ENCODE measurements around the gene RASAL3.

The RASAL3 gene

GRCh38 chr19:15469513-15470297 is 5.4 kb upstream of the RASAL3 start:
- H3K9ac ChIP-seq (ENCODE audit: low read depth, low read length): no peak overlapping the region
- peaks cover 5% of the 10 kb centered on the region for H3K9me3 ChIP-seq (ENCODE audit: control insufficient read depth, insufficient read depth, low read length)
- peak overlapping the region; percentile 55 for H3K4me3 ChIP-seq (ENCODE audit: low read depth, low read length)
- H3K27ac ChIP-seq (ENCODE audit: low read depth, low read length): no peak overlapping the region
- no peaks in the 10 kb centered on the region for H3K36me3 ChIP-seq (ENCODE audit: control insufficient read depth, insufficient read depth, low read length)
- H3K27me3 ChIP-seq (ENCODE audit: control insufficient read depth, insufficient read depth, low read length): peaks cover 30% of the 10 kb centered on the region
- no peaks in the 10 kb centered on the region for H3K4me1 ChIP-seq (ENCODE audit: control insufficient read depth, insufficient read depth, low read length)

GRCh38 chr19:15468675-15469512 is 4.5 kb upstream of the RASAL3 start:
- Histone ChIP-seq H3K27ac (ENCODE audit: low read depth, low read length) (no peak overlapping the region), H3K4me3 (ENCODE audit: low read depth, low read length) (peak overlapping the region; percentile 55; the same call in 1 of the 2 replicates), H3K27me3 (ENCODE audit: control insufficient read depth, insufficient read depth, low read length) (peaks cover 30% of the 10 kb centered on the region)

GRCh38 chr19:15467734-15468214 is 3.4 kb upstream of the RASAL3 start:
- Histone ChIP-seq H3K4me1 (ENCODE audit: control insufficient read depth, insufficient read depth, low read length) (no peaks in the 10 kb centered on the region), H3K9me3 (ENCODE audit: control insufficient read depth, insufficient read depth, low read length) (peaks cover 2% of the 10 kb centered on the region), H3K36me3 (ENCODE audit: control insufficient read depth, insufficient read depth, low read length) (no peaks in the 10 kb centered on the region), H3K9ac (ENCODE audit: low read depth, low read length) (no peak overlapping the region), H3K27me3 (ENCODE audit: control insufficient read depth, insufficient read depth, low read length) (peaks cover 30% of the 10 kb centered on the region), H3K27ac (ENCODE audit: low read depth, low read length) (no peak overlapping the region), H3K4me3 (ENCODE audit: low read depth, low read length) (no peak overlapping the region)

More at GRCh38 chr19:15468675-15469512, 4.5 kb upstream of the RASAL3 start:
- peaks cover 5% of the 10 kb centered on the region for H3K9me3 ChIP-seq (ENCODE audit: control insufficient read depth, insufficient read depth, low read length)
- no peak overlapping the region for H3K9ac ChIP-seq (ENCODE audit: low read depth, low read length)
- H3K4me1 ChIP-seq (ENCODE audit: control insufficient read depth, insufficient read depth, low read length): no peaks in the 10 kb centered on the region
- no peaks in the 10 kb centered on the region for H3K36me3 ChIP-seq (ENCODE audit: control insufficient read depth, insufficient read depth, low read length)

- Histone ChIP-seq H3K27ac (ENCODE audit: low read depth, low read length) (no peak overlapping the region), H3K4me3 (ENCODE audit: low read depth, low read length) (no peak overlapping the region), H3K36me3 (ENCODE audit: control insufficient read depth, insufficient read depth, low read length) (no peaks in the 10 kb centered on the region), H3K4me1 (ENCODE audit: control insufficient read depth, insufficient read depth, low read length) (no peaks in the 10 kb centered on the region), H3K27me3 (ENCODE audit: control insufficient read depth, insufficient read depth, low read length) (peaks cover 30% of the 10 kb centered on the region), H3K9ac (ENCODE audit: low read depth, low read length) (no peak overlapping the region), H3K9me3 (ENCODE audit: control insufficient read depth, insufficient read depth, low read length) (no peaks in the 10 kb centered on the region)
These were observed 2.7 kb upstream of the RASAL3 start for GRCh38 chr19:15466851-15467733.

GRCh38 chr19:15463861-15464371 is 428 bp downstream of the RASAL3 start:
- H3K4me3 ChIP-seq (ENCODE audit: low read depth, low read length): no peak overlapping the region
- no peaks in the 10 kb centered on the region for H3K9me3 ChIP-seq (ENCODE audit: control insufficient read depth, insufficient read depth, low read length)
- no peak overlapping the region for H3K9ac ChIP-seq (ENCODE audit: low read depth, low read length)
- H3K36me3 ChIP-seq (ENCODE audit: control insufficient read depth, insufficient read depth, low read length): no peaks in the 10 kb centered on the region
- no peaks in the 10 kb centered on the region for H3K4me1 ChIP-seq (ENCODE audit: control insufficient read depth, insufficient read depth, low read length)
- H3K27ac ChIP-seq (ENCODE audit: low read depth, low read length): no peak overlapping the region
- peaks cover 36% of the 10 kb centered on the region for H3K27me3 ChIP-seq (ENCODE audit: control insufficient read depth, insufficient read depth, low read length)

GRCh38 chr19:15461694-15462093 is 2.6 kb downstream of the RASAL3 start:
- Histone ChIP-seq H3K4me1 (ENCODE audit: control insufficient read depth, insufficient read depth, low read length) (no peaks in the 10 kb centered on the region), H3K9me3 (ENCODE audit: control insufficient read depth, insufficient read depth, low read length) (no peaks in the 10 kb centered on the region), H3K27me3 (ENCODE audit: control insufficient read depth, insufficient read depth, low read length) (peaks cover 41% of the 10 kb centered on the region), H3K27ac (ENCODE audit: low read depth, low read length) (no peak overlapping the region), H3K36me3 (ENCODE audit: control insufficient read depth, insufficient read depth, low read length) (no peaks in the 10 kb centered on the region), H3K9ac (ENCODE audit: low read depth, low read length) (no peak overlapping the region), H3K4me3 (ENCODE audit: low read depth, low read length) (no peak overlapping the region)

GRCh38 chr19:15457701-15458484 is 6.5 kb downstream of the RASAL3 start:
- Histone ChIP-seq H3K27ac (ENCODE audit: low read depth, low read length) (no peak overlapping the region), H3K4me1 (ENCODE audit: control insufficient read depth, insufficient read depth, low read length) (no peaks in the 10 kb centered on the region), H3K9ac (ENCODE audit: low read depth, low read length) (no peak overlapping the region), H3K36me3 (ENCODE audit: control insufficient read depth, insufficient read depth, low read length) (no peaks in the 10 kb centered on the region), H3K9me3 (ENCODE audit: control insufficient read depth, insufficient read depth, low read length) (no peaks in the 10 kb centered on the region), H3K27me3 (ENCODE audit: control insufficient read depth, insufficient read depth, low read length) (peaks cover 79% of the 10 kb centered on the region), H3K4me3 (ENCODE audit: low read depth, low read length) (peak overlapping the region; percentile 56; the same call in 1 of the 2 replicates)

GRCh38 chr19:15456871-15457700 is 7.3 kb downstream of the RASAL3 start:
- H3K4me1 ChIP-seq (ENCODE audit: control insufficient read depth, insufficient read depth, low read length): no peaks in the 10 kb centered on the region
- H3K4me3 ChIP-seq (ENCODE audit: low read depth, low read length): peak overlapping the region; percentile 56; the same call in 1 of the 2 replicates
- H3K27me3 ChIP-seq (ENCODE audit: control insufficient read depth, insufficient read depth, low read length): peaks cover 80% of the 10 kb centered on the region
- H3K9me3 ChIP-seq (ENCODE audit: control insufficient read depth, insufficient read depth, low read length): no peaks in the 10 kb centered on the region
- no peak overlapping the region for H3K9ac ChIP-seq (ENCODE audit: low read depth, low read length)
- H3K27ac ChIP-seq (ENCODE audit: low read depth, low read length): no peak overlapping the region
- H3K36me3 ChIP-seq (ENCODE audit: control insufficient read depth, insufficient read depth, low read length): no peaks in the 10 kb centered on the region

GRCh38 chr19:15456441-15456840 is 7.9 kb downstream of the RASAL3 start:
- peaks cover 80% of the 10 kb centered on the region for H3K27me3 ChIP-seq (ENCODE audit: control insufficient read depth, insufficient read depth, low read length)
- H3K9me3 ChIP-seq (ENCODE audit: control insufficient read depth, insufficient read depth, low read length): no peaks in the 10 kb centered on the region
- no peaks in the 10 kb centered on the region for H3K36me3 ChIP-seq (ENCODE audit: control insufficient read depth, insufficient read depth, low read length)
- H3K27ac ChIP-seq (ENCODE audit: low read depth, low read length): no peak overlapping the region
- no peak overlapping the region for H3K9ac ChIP-seq (ENCODE audit: low read depth, low read length)
- peak overlapping the region; percentile 33; the same call in 1 of the 2 replicates for H3K4me3 ChIP-seq (ENCODE audit: low read depth, low read length)
- H3K4me1 ChIP-seq (ENCODE audit: control insufficient read depth, insufficient read depth, low read length): peaks cover 4% of the 10 kb centered on the region; the same call in 1 of the 2 replicates
